Measurements from ENCODE around the gene EXTL2. TPM values are rescaled to one million over a fixed set of nuclear protein-coding genes. Genes with fewer than 3 reads are reported as not detected.

The EXTL2 gene
- total and polyA plus RNA-seq, 11 donors: 5.4 to 9.6 (median 8.3) TPM

- no peak for DNase-seq
- ATAC-seq: no peak
- Histone ChIP-seq H3K27me3 (no peaks in the 10 kb centered on the region), H3K4me3 (no peak overlapping the region), H3K4me1 (peaks cover 0 to 6% (median 0%) of the 10 kb centered on the region in 12 donors), H3K27ac (peak overlapping the region in 1 of 12 donors; percentile 11), H3K36me3 (peaks cover 0 to 49% (median 26%) of the 10 kb centered on the region in 9 donors), H3K9me3 (no peaks in the 10 kb centered on the region)
- TF ChIP-seq POLR2A (IDR thresholded peaks at IDR 0.05): no peak
- TF ChIP-seq CTCF (IDR thresholded peaks at IDR 0.05): no peak
- intact Hi-C loops (cut with DNase I): loop anchor here in 8 of 10 donors (5.0 to 10.0 kb wide), 10 partner anchors 100 to 432 kb away; partner anchors contain the start of genes DPH5 (in 4 of the 8) and S1PR1 (in 2 of the 8)
- WGBS, 4 donors: 86 to 88% (median 87%) methylated on average over 2 of the region's 2 CpGs
Measured at GRCh38 chr1:100924991-100925390, 30.3 kb upstream of the EXTL2 start.

DNA sequence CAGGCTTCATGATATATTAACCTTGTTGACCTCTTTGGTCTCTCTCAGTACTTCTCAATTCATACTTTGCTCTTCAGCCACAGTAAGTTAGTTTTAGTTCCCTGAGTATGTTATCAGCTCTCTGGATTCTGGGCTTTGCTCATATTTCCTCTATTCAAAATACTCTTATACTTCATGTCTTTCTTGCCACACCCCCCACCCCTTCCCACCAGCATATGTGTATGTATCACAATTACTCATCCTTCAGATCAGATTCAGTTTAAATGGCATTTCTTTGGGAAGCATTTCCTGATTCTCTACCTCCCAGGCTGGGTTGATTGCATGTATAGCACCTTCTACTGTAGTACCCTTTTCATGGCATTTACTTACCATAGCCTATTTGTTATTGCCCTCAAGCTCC lies 29.6 kb upstream of the EXTL2 start:
- H3K4me1 ChIP-seq: peaks cover 0 to 6% (median 0%) of the 10 kb centered on the region in 12 donors

DNA sequence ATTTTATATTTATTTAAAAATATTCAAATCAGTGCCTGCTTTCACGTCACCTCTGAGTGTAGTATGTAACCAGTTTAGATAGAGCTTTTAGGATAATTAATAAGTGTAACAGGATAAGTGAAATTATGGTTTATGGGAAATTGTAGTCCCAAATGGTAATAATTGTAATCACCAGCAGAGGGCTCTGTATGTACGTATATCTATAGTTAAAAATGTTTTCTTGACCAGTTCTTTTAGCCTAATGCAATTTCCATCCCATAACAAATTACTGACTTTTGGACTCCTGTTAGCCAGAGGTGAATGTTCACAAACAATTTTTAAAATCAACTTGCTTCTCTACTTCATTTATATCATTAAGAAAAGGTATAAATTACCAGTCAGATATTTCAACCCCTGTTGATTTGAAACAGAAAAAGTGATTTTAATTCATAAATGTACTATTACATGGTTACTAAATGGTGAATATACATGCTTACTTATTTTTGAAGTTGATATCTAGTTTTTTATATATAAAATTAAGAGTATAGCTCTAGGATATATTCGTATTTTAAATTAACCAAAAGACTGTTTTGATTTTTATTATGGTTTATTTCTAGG lies 26.6 kb upstream of the EXTL2 start:
- ATAC-seq (peak in 1 of 4 donors; percentile 45), DNase-seq (no peak)
- 43 to 45% (median 45%) methylated on average over 3 of the region's 3 CpGs for WGBS, 4 donors
- H3K27ac ChIP-seq: no peak overlapping the region
- no peak for TF ChIP-seq POLR2A (IDR thresholded peaks at IDR 0.05)
- peak; percentile 66 to 90 (median 74) for TF ChIP-seq CTCF (IDR thresholded peaks at IDR 0.05)
- no peaks in the 10 kb centered on the region for H3K27me3 ChIP-seq
- no peaks in the 10 kb centered on the region for H3K9me3 ChIP-seq
- peaks cover 0 to 79% (median 56%) of the 10 kb centered on the region in 9 donors for H3K36me3 ChIP-seq
- no peaks in the 10 kb centered on the region for H3K4me1 ChIP-seq
- intact Hi-C loops (cut with DNase I): loop anchor here (1.0 to 10.0 kb wide), 11 partner anchors 104 to 436 kb away; partner anchors contain the start of genes DPH5 (in 4 of the 10) and S1PR1 (in 2 of the 10)
- no peak overlapping the region for H3K4me3 ChIP-seq

More for the DNA sequence above, 29.6 kb upstream of the EXTL2 start:
- H3K27me3 ChIP-seq: no peaks in the 10 kb centered on the region
- DNase-seq: no peak
- ATAC-seq: no peak
- H3K27ac ChIP-seq: no peak overlapping the region
- no peaks in the 10 kb centered on the region for H3K9me3 ChIP-seq
- no peak for TF ChIP-seq POLR2A (IDR thresholded peaks at IDR 0.05)
- TF ChIP-seq CTCF (IDR thresholded peaks at IDR 0.05): no peak
- H3K36me3 ChIP-seq: peaks cover 0 to 57% (median 34%) of the 10 kb centered on the region in 9 donors
- H3K4me3 ChIP-seq: no peak overlapping the region
- intact Hi-C loops (cut with DNase I): loop anchor here in 7 of 10 donors (5.0 to 10.0 kb wide), 7 partner anchors 101 to 433 kb away; partner anchors contain the start of genes DPH5 (in 4 of the 7) and S1PR1 (in 2 of the 7)

GRCh38 chr1:100912019-100912418 lies 17.4 kb upstream of the EXTL2 start:
- H3K9me3 ChIP-seq: no peaks in the 10 kb centered on the region
- TF ChIP-seq POLR2A (IDR thresholded peaks at IDR 0.05): no peak
- TF ChIP-seq CTCF (IDR thresholded peaks at IDR 0.05): no peak
- DNase-seq: no peak
- H3K36me3 ChIP-seq: peaks cover 0 to 100% (median 97%) of the 10 kb centered on the region in 9 donors
- no peak for ATAC-seq
- no peaks in the 10 kb centered on the region for H3K27me3 ChIP-seq
- no peak overlapping the region for H3K4me3 ChIP-seq
- no peaks in the 10 kb centered on the region for H3K4me1 ChIP-seq
- no peak overlapping the region for H3K27ac ChIP-seq
- intact Hi-C loops (cut with DNase I): no loop called here
